A673 (cell line): ENCODE measurements around the gene SYS1.

Experiments
- CTCF ChIP-seq: fragments of 300-800, 200-600 bp; sonication (generic); conservative IDR thresholded peaks from 2 replicates; pipeline ENCODE4 v1.5.1; 2017; ENCODE audit warnings: low read depth, mild to moderate bottlenecking, antibody characterized with exemption, low read length, moderate library complexity, mixed read lengths
- EZH2 ChIP-seq: fragments of 200-600 bp; sonication (generic); IDR thresholded peaks from 2 replicates; pipeline ENCODE4 v1.6.1; 2017; ENCODE audit warnings: borderline replicate concordance, low read depth, mild to moderate bottlenecking, mixed read lengths, antibody characterized with exemption, low read length; ENCODE audit not compliant: poor library complexity, severe bottlenecking

- TF ChIP-seq CTCF (no peak), EZH2 (no peak)
Measured at GRCh38 chr20:45402946-45403345, 40.0 kb downstream of the SYS1 start.
